H9 (cell line): ENCODE data around the gene DTWD2. TPM values are rescaled to one million over a fixed set of nuclear protein-coding genes. Genes with fewer than 3 reads are reported as not detected.

Experiments
- DNase-seq: peaks from one replicate; pipeline ENCODE4 v3.0.0-alpha.2; 2017
- H2AFZ ChIP-seq: one replicate; pipeline ENCODE4 v1.6.1; 2013; ENCODE audit warnings: mild to moderate bottlenecking, low read length, control low read depth, moderate library complexity
- H2AK5ac ChIP-seq: 2 replicates; pipeline ENCODE4 v1.6.1; 2013; ENCODE audit warnings: low read length, control low read depth, mixed read lengths; ENCODE audit not compliant: insufficient read length
- H2BK120ac ChIP-seq: one replicate; pipeline ENCODE4 v1.6.1; 2013; ENCODE audit warnings: low read depth, mild to moderate bottlenecking, low read length, control low read depth, inconsistent platforms; ENCODE audit not compliant: poor library complexity, severe bottlenecking
- H2BK12ac ChIP-seq: 2 replicates; pipeline ENCODE4 v1.6.1; 2013; ENCODE audit warnings: low read length, control low read depth, mixed read lengths, low read depth; ENCODE audit not compliant: insufficient read length
- H2BK15ac ChIP-seq: 2 replicates; pipeline ENCODE4 v1.6.1; 2013; ENCODE audit warnings: low read depth, low read length, control low read depth
- H2BK20ac ChIP-seq: one replicate; pipeline ENCODE4 v1.6.1; 2013; ENCODE audit warnings: low read depth, mild to moderate bottlenecking, low read length, control low read depth, inconsistent platforms; ENCODE audit not compliant: poor library complexity, severe bottlenecking
- H2BK5ac ChIP-seq: 2 replicates; pipeline ENCODE4 v1.6.1; 2013; ENCODE audit warnings: low read length, control low read depth, mixed read lengths; ENCODE audit not compliant: insufficient read length
- H3K14ac ChIP-seq: 2 replicates; pipeline ENCODE4 v1.6.1; 2013; ENCODE audit warnings: low read length, control low read depth; ENCODE audit not compliant: insufficient read depth
- H3K18ac ChIP-seq: 2 replicates; pipeline ENCODE4 v1.6.1; 2013; ENCODE audit warnings: low read depth, mild to moderate bottlenecking, mixed read lengths, low read length, control low read depth; ENCODE audit not compliant: insufficient read length
- H3K23ac ChIP-seq: 2 replicates; pipeline ENCODE4 v1.6.1; 2013; ENCODE audit warnings: low read length, control low read depth, mixed read lengths, low read depth; ENCODE audit not compliant: insufficient read length
- H3K23me2 ChIP-seq: 2 replicates; pipeline ENCODE4 v1.6.1; 2013; ENCODE audit warnings: low read depth, mild to moderate bottlenecking, mixed read lengths, low read length, control low read depth; ENCODE audit not compliant: insufficient read length, poor library complexity, severe bottlenecking
- H3K27ac ChIP-seq: 2 replicates; pipeline ENCODE4 v1.5.1; 2013; ENCODE audit warnings: low read length, control low read depth, mixed read lengths, low read depth; ENCODE audit not compliant: insufficient read length
- H3K27me3 ChIP-seq: 2 replicates; pipeline ENCODE4 v1.6.1; 2013; ENCODE audit warnings: low read length, control low read depth, inconsistent platforms; ENCODE audit not compliant: insufficient read depth
- H3K4ac ChIP-seq: 2 replicates; pipeline ENCODE4 v1.6.1; 2013; ENCODE audit warnings: low read depth, mild to moderate bottlenecking, control low read depth, inconsistent platforms, low read length, moderate library complexity
- H3K4me1 ChIP-seq: 2 replicates; pipeline ENCODE4 v1.6.1; 2013; ENCODE audit warnings: low read length, control low read depth, inconsistent platforms; ENCODE audit not compliant: insufficient read depth
- H3K4me2 ChIP-seq: 2 replicates; pipeline ENCODE4 v1.6.1; 2013; ENCODE audit warnings: low read length, control low read depth, mixed read lengths; ENCODE audit not compliant: insufficient read length, insufficient read depth
- H3K56ac ChIP-seq: 2 replicates; pipeline ENCODE4 v1.6.1; 2013; ENCODE audit warnings: low read depth, mild to moderate bottlenecking, mixed read lengths, low read length, control low read depth; ENCODE audit not compliant: insufficient read length
- H3K79me1 ChIP-seq: 2 replicates; pipeline ENCODE4 v1.6.1; 2013; ENCODE audit warnings: low read depth, mild to moderate bottlenecking, moderate library complexity, low read length, control low read depth, inconsistent platforms; ENCODE audit not compliant: insufficient read depth, poor library complexity, severe bottlenecking
- H3K79me2 ChIP-seq: 2 replicates; pipeline ENCODE4 v1.6.1; 2013; ENCODE audit warnings: low read length, control low read depth, inconsistent platforms; ENCODE audit not compliant: insufficient read depth
- H3K9ac ChIP-seq: 2 replicates; pipeline ENCODE4 v1.6.1; 2013; ENCODE audit warnings: low read length, control low read depth, mixed read lengths; ENCODE audit not compliant: insufficient read length; ENCODE audit errors: extremely low read depth
- H3K9me3 ChIP-seq: one replicate; pipeline ENCODE4 v1.6.1; 2013; ENCODE audit warnings: low read depth, low read length, inconsistent platforms; ENCODE audit not compliant: control insufficient read depth
- H3T11ph ChIP-seq: one replicate; pipeline ENCODE4 v1.6.1; 2013; ENCODE audit warnings: mild to moderate bottlenecking, low read length, control low read depth, inconsistent platforms
- H4K20me1 ChIP-seq: one replicate; pipeline ENCODE4 v1.6.1; 2013; ENCODE audit not compliant: control insufficient read depth, insufficient read length, insufficient read depth
- H4K5ac ChIP-seq: 2 replicates; pipeline ENCODE4 v1.6.1; 2013; ENCODE audit warnings: low read depth, mild to moderate bottlenecking, mixed read lengths, low read length, control low read depth; ENCODE audit not compliant: insufficient read length
- H4K8ac ChIP-seq: replicated peaks from 2 replicates; pipeline ENCODE4 v1.6.1; 2013; ENCODE audit warnings: low read length, control low read depth, mixed read lengths, low read depth; ENCODE audit not compliant: insufficient read length
- H4K91ac ChIP-seq: 2 replicates; pipeline ENCODE4 v1.6.1; 2013; ENCODE audit warnings: low read depth, mild to moderate bottlenecking, moderate library complexity, mixed read lengths, low read length, control low read depth; ENCODE audit not compliant: insufficient read length
- H3K27ac Mint-ChIP-seq, 3 experiments: 2 replicates in 2 of 3; 3 replicates in 1 of 3; pipeline ENCODE4 v1.8.0; 2020 to 2021; ENCODE audit warnings: mixed read lengths in 3 of 3, mild to moderate bottlenecking in 1 of 3, moderate library complexity in 1 of 3
- H3K27me3 Mint-ChIP-seq: 2 replicates; pipeline ENCODE4 v1.8.0; 2021; ENCODE audit warnings: low read depth, mild to moderate bottlenecking, moderate library complexity, mixed read lengths
- H3K36me3 Mint-ChIP-seq, 3 experiments: 2 replicates in 2 of 3; 3 replicates in 1 of 3; pipeline ENCODE4 v1.8.0; 2020 to 2021; ENCODE audit warnings: low read depth in 3 of 3, mixed read lengths in 3 of 3; ENCODE audit not compliant: insufficient read depth in 1 of 3
- H3K4me1 Mint-ChIP-seq, 2 experiments: 2 replicates each; pipeline ENCODE4 v1.8.0; 2020; ENCODE audit warnings: mixed read lengths in 2 of 2
- H3K4me3 Mint-ChIP-seq, 2 experiments: 2 replicates in 1 of 2; 3 replicates in 1 of 2; pipeline ENCODE4 v1.8.0; 2020 to 2021; ENCODE audit warnings: mild to moderate bottlenecking in 2 of 2, mixed read lengths in 2 of 2, moderate library complexity in 1 of 2
- H3K9me3 Mint-ChIP-seq, 2 experiments: 2 replicates in 1 of 2; 3 replicates in 1 of 2; pipeline ENCODE4 v1.8.0; 2020; ENCODE audit warnings: mild to moderate bottlenecking in 2 of 2, mixed read lengths in 2 of 2, moderate library complexity in 1 of 2
- CTCF ChIP-seq: fragments of 200-600 bp; sonication (generic); conservative IDR thresholded peaks from 3 replicates; pipeline ENCODE4 v1.8.0; 2021; ENCODE audit warnings: antibody characterized with exemption, mild to moderate bottlenecking
- WGBS: extraction: QIAGEN DNeasy Blood & Tissue Kit; methylation state at CpG from one replicate; pipeline ENCODE4 v1.1.7; 2013; ENCODE audit warnings: missing lambda C conversion rate, low lambda C conversion rate, mixed read lengths; ENCODE audit not compliant: insufficient read length; ENCODE audit errors: extremely low coverage; 5-methylcytosine and 5-hydroxymethylcytosine counted together
- total RNA-seq: library from RNA; stranded (reverse); gene quantifications from 2 replicates; pipeline ENCODE4 v1.2.1, GENCODE V29; 2021

Gene DTWD2
- total RNA-seq, 1 experiment from 2014 or later = 10.8 TPM

- H3K4ac ChIP-seq = no peak overlapping the region
- H2BK120ac ChIP-seq = no peak overlapping the region
- H2AFZ ChIP-seq = no peak overlapping the region
- H3K9ac ChIP-seq = no peak overlapping the region
- Mint-ChIP-seq H3K27me3 (no peaks in the 10 kb centered on the region), H3K4me3 (no peak overlapping the region), H3K4me1 (peaks cover 9% of the 10 kb centered on the region in 2 experiments), H3K36me3 (no peaks in the 10 kb centered on the region), H3K27ac (no peak overlapping the region), H3K9me3 (no peaks in the 10 kb centered on the region)
- H3K23ac ChIP-seq = no peak overlapping the region
- H3K4me2 ChIP-seq = no peak overlapping the region
- no peak overlapping the region for H2BK15ac ChIP-seq
- H2AK5ac ChIP-seq = no peak overlapping the region
- H3K27me3 ChIP-seq = no peaks in the 10 kb centered on the region
- no peak overlapping the region for H4K5ac ChIP-seq
- no peak overlapping the region for H3T11ph ChIP-seq
- no peaks in the 10 kb centered on the region for H3K79me1 ChIP-seq
- no peak overlapping the region for H3K56ac ChIP-seq
- no peak overlapping the region for H2BK12ac ChIP-seq
- no peaks in the 10 kb centered on the region for H3K9me3 ChIP-seq
- no peak overlapping the region for H4K8ac ChIP-seq
- no peak overlapping the region for H2BK20ac ChIP-seq
- no peak overlapping the region for H2BK5ac ChIP-seq
- no peaks in the 10 kb centered on the region for H3K79me2 ChIP-seq
- H3K4me1 ChIP-seq = peaks cover 2% of the 10 kb centered on the region; the same call in 1 of the 2 replicates
- H3K23me2 ChIP-seq = no peaks in the 10 kb centered on the region
- no peak for DNase-seq
- H4K91ac ChIP-seq = no peak overlapping the region
- no peak overlapping the region for H3K27ac ChIP-seq
- H4K20me1 ChIP-seq = no peaks in the 10 kb centered on the region
- TF ChIP-seq CTCF = no peak
- no peak overlapping the region for H3K18ac ChIP-seq
- no peak overlapping the region for H3K14ac ChIP-seq
- no CpG with 5 or more reads among the region's 16 CpGs for WGBS
These were observed 49.3 kb upstream of the DTWD2 start for GRCh38 chr5:119037496-119038215.
